Measurements from ENCODE around the gene RPL13.

Gene RPL13

GRCh38 chr16:89545044-89545830 is 15.2 kb upstream of the RPL13 start:
- DNase-seq (ENCODE audit: low read depth), result no peak

- no peak for DNase-seq (ENCODE audit: low read depth)
Measured at GRCh38 chr16:89545831-89546574, 14.5 kb upstream of the RPL13 start.

GRCh38 chr16:89546781-89547180 is 13.7 kb upstream of the RPL13 start:
- no peak for DNase-seq (ENCODE audit: low read depth)

GRCh38 chr16:89547291-89547690 is 13.2 kb upstream of the RPL13 start:
- no peak for DNase-seq (ENCODE audit: low read depth)

GRCh38 chr16:89547860-89548259 is 12.6 kb upstream of the RPL13 start:
- DNase-seq (ENCODE audit: low read depth), result no peak

GRCh38 chr16:89548344-89549006 is 12.0 kb upstream of the RPL13 start:
- DNase-seq (ENCODE audit: low read depth), result no peak

GRCh38 chr16:89549007-89549700 is 11.3 kb upstream of the RPL13 start:
- no peak for DNase-seq (ENCODE audit: low read depth)

GRCh38 chr16:89550421-89551007 is 10.0 kb upstream of the RPL13 start:
- DNase-seq (ENCODE audit: low read depth), result no peak

GRCh38 chr16:89552329-89552728 is 8.2 kb upstream of the RPL13 start:
- no peak for DNase-seq (ENCODE audit: low read depth)

GRCh38 chr16:89552913-89553312 is 7.6 kb upstream of the RPL13 start:
- no peak for DNase-seq (ENCODE audit: low read depth)

GRCh38 chr16:89553733-89554132 is 6.7 kb upstream of the RPL13 start:
- no peak for DNase-seq (ENCODE audit: low read depth)

GRCh38 chr16:89554343-89554742 is 6.1 kb upstream of the RPL13 start:
- DNase-seq (ENCODE audit: low read depth), result no peak

- DNase-seq (ENCODE audit: low read depth), result no peak
Measured at GRCh38 chr16:89555265-89555664, 5.2 kb upstream of the RPL13 start.

GRCh38 chr16:89555780-89556179 is 4.7 kb upstream of the RPL13 start:
- DNase-seq (ENCODE audit: low read depth), result no peak

- peak; percentile 71 for DNase-seq (ENCODE audit: low read depth)
Measured at GRCh38 chr16:89556750-89557689, 3.5 kb upstream of the RPL13 start.

- DNase-seq (ENCODE audit: low read depth), result no peak
Measured at GRCh38 chr16:89557690-89558490, 2.6 kb upstream of the RPL13 start.

GRCh38 chr16:89561142-89561883 is 831 bp downstream of the RPL13 start:
- no peak for DNase-seq (ENCODE audit: low read depth)

GRCh38 chr16:89561884-89562599 is 1.6 kb downstream of the RPL13 start:
- DNase-seq (ENCODE audit: low read depth), result no peak

Measured in T follicular helper cell (primary cell).